ENCODE measurements around the gene HSD17B12. TPM values are rescaled to one million over a fixed set of nuclear protein-coding genes. Genes with fewer than 3 reads are reported as not detected.

HSD17B12 gene
- total and polyA plus RNA-seq, 2 of the 13 experiments (the other 11 are each of a cell fraction or from before 2014, with no cell fraction given): 50.3 to 117 TPM

DNA sequence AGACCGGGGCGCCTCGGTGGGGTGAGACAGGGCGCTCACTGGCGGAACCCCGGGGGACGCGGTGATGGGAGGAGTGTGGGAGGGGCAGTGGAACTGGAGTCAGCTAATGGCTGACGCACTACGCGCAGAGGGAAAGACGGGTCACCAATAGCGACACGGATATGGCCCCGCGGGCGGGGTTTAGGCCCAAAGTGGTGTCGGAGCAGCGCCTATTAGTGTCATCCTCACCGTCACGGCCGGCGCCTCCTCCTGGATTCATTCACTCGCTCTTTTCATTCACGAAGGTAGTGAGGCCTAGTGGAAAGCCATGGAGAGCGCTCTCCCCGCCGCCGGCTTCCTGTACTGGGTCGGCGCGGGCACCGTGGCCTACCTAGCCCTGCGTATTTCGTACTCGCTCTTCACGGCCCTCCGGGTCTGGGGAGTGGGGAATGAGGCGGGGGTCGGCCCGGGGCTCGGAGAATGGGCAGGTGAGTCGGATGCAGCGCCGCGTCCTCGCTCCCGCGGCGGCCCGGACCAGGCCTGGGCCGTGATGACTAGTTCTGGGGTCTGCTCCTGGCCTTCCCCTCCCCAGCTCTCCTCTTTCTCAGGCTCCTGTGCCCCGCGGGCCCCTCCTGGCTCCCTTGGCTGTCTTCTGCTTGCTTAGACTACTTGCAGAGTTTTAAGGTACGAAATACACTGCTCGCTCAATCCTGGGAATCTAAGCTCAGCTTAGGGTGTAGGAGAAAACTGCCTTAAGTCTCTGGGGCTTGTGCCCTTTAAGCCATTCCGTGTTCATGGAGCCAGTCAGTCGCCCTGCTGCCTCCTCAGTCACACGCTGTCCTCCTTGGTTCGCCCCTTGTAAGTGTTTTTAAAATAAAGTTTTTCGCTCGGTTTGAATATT, at the start of gene HSD17B12 (continued):
- TF ChIP-seq, protein P1, sequence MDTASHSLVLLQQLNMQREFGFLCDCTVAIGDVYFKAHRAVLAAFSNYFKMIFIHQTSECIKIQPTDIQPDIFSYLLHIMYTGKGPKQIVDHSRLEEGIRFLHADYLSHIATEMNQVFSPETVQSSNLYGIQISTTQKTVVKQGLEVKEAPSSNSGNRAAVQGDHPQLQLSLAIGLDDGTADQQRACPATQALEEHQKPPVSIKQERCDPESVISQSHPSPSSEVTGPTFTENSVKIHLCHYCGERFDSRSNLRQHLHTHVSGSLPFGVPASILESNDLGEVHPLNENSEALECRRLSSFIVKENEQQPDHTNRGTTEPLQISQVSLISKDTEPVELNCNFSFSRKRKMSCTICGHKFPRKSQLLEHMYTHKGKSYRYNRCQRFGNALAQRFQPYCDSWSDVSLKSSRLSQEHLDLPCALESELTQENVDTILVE (CRISPR knock-in tag; IDR thresholded peaks at IDR 0.05): peak; percentile 14; the same call in 1 of the 2 replicates
- TF ChIP-seq ZNF510 (CRISPR knock-in tag; IDR thresholded peaks at IDR 0.05; ENCODE audit: low read depth) (no peak), MEF2D (CRISPR knock-in tag; IDR thresholded peaks at IDR 0.05) (peak; percentile 29; the same call in 1 of the 2 replicates), THAP7 (CRISPR knock-in tag; IDR thresholded peaks at IDR 0.05) (no peak), SOX6 (IDR thresholded peaks at IDR 0.05) (no peak), SOX6 (CRISPR knock-in tag; IDR thresholded peaks at IDR 0.05) (peak; percentile 52; the same call in 1 of the 2 replicates), ZNF761 (CRISPR knock-in tag; conservative IDR thresholded peaks at IDR 0.05) (peak; percentile 89; the same call in 1 of the 2 replicates), IRF2 (CRISPR knock-in tag; IDR thresholded peaks at IDR 0.05) (no peak), RBM22 (optimal IDR thresholded peaks at IDR 0.05; ENCODE audit: low read length) (no peak), ZNF367 (CRISPR knock-in tag; IDR thresholded peaks at IDR 0.05; ENCODE audit: borderline replicate concordance) (no peak), MEIS2 (CRISPR knock-in tag; IDR thresholded peaks at IDR 0.05) (peak; percentile 59; the same call in 1 of the 2 replicates), ISL2 (CRISPR knock-in tag; IDR thresholded peaks at IDR 0.05) (peak; percentile 64; the same call in 1 of the 2 replicates), ZNF704 (CRISPR knock-in tag; IDR thresholded peaks at IDR 0.05; ENCODE audit: borderline replicate concordance) (peak; percentile 89; the same call in 1 of the 2 replicates), NCOA5 (CRISPR knock-in tag; IDR thresholded peaks at IDR 0.05) (no peak), MLLT10 (CRISPR knock-in tag; IDR thresholded peaks at IDR 0.05) (no peak), ZNF670 (CRISPR knock-in tag; IDR thresholded peaks at IDR 0.05; ENCODE audit: borderline replicate concordance) (no peak), GLMP (CRISPR knock-in tag; IDR thresholded peaks at IDR 0.05; ENCODE audit: borderline replicate concordance) (no peak), ZFP37 (CRISPR knock-in tag; IDR thresholded peaks at IDR 0.05; ENCODE audit: borderline replicate concordance) (no peak), ZFY (CRISPR knock-in tag; IDR thresholded peaks at IDR 0.05) (peak; percentile 99), POLR2G (IDR thresholded peaks at IDR 0.05; ENCODE audit: low read depth, low read length) (peak; percentile 90), ZNF33B (CRISPR knock-in tag; IDR thresholded peaks at IDR 0.05) (0 out of 2 replicates have a peak, but pooled peaks have one; percentile 60), ZNF12 (CRISPR knock-in tag; IDR thresholded peaks at IDR 0.05) (peak; percentile 79), HINFP (CRISPR knock-in tag; IDR thresholded peaks at IDR 0.05; ENCODE audit: low read depth) (0 out of 2 replicates have a peak, but pooled peaks have one; percentile 34)
